Neuronal stem cell (in vitro differentiated cells): Measurements from ENCODE around the gene CERS4.
A peak's percentile ranks its signal among the peaks of the same experiment; 100 is the strongest.

Source experiments
- DNase-seq: peaks from one replicate; pipeline ENCODE4 v3.0.0-alpha.2; 2013; ENCODE audit warnings: low spot score
- H2AFZ ChIP-seq: one replicate; pipeline ENCODE4 v1.6.1; 2013; ENCODE audit warnings: mild to moderate bottlenecking, low read length, inconsistent platforms
- H2AK5ac ChIP-seq: 2 replicates; pipeline ENCODE4 v1.6.1; 2013; ENCODE audit warnings: low read depth, mild to moderate bottlenecking, inconsistent platforms, low read length, moderate library complexity, mixed read lengths
- H2BK120ac ChIP-seq: 2 replicates; pipeline ENCODE4 v1.6.1; 2013; ENCODE audit warnings: low read depth, mild to moderate bottlenecking, inconsistent platforms, low read length, moderate library complexity, mixed read lengths
- H2BK12ac ChIP-seq: one replicate; pipeline ENCODE4 v1.6.1; 2013; ENCODE audit warnings: low read length, inconsistent platforms
- H2BK15ac ChIP-seq: 2 replicates; pipeline ENCODE4 v1.6.1; 2013; ENCODE audit warnings: mild to moderate bottlenecking, low read length, inconsistent platforms, mixed read lengths
- H2BK5ac ChIP-seq: one replicate; pipeline ENCODE4 v1.6.1; 2013; ENCODE audit warnings: inconsistent platforms, mild to moderate bottlenecking, low read length, moderate library complexity
- H3K14ac ChIP-seq: one replicate; pipeline ENCODE4 v1.6.1; 2013; ENCODE audit warnings: low read length, inconsistent platforms
- H3K18ac ChIP-seq: 2 replicates; pipeline ENCODE4 v1.6.1; 2013; ENCODE audit warnings: low read length, inconsistent platforms
- H3K23ac ChIP-seq: 2 replicates; pipeline ENCODE4 v1.6.1; 2013; ENCODE audit warnings: low read depth, mild to moderate bottlenecking, mixed read lengths, low read length, inconsistent platforms; ENCODE audit not compliant: poor library complexity
- H3K27ac ChIP-seq: replicated peaks from 3 replicates; pipeline ENCODE4 v1.5.1; 2013; ENCODE audit warnings: low read length, inconsistent platforms
- H3K27me3 ChIP-seq, 3 experiments: 2 replicates each; pipeline ENCODE4 v1.6.1; 2013; ENCODE audit warnings: low read length in 3 of 3, mild to moderate bottlenecking in 2 of 3, inconsistent platforms in 1 of 3, low read depth in 1 of 3, mixed read lengths in 1 of 3, moderate library complexity in 1 of 3; ENCODE audit not compliant: control insufficient read depth in 3 of 3, insufficient read depth in 3 of 3
- H3K36me3 ChIP-seq, 2 donors: replicated peaks in 1 of 2; 2 replicates each; pipeline ENCODE4 v1.6.1; 2013; ENCODE audit warnings: low read length in 2 of 2; ENCODE audit not compliant: control insufficient read depth in 2 of 2, insufficient read depth in 2 of 2
- H3K4ac ChIP-seq: 2 replicates; pipeline ENCODE4 v1.6.1; 2013; ENCODE audit warnings: inconsistent platforms, mild to moderate bottlenecking, low read length, moderate library complexity
- H3K4me1 ChIP-seq, 2 donors: 1 replicate in 1 of 2; 2 replicates in 1 of 2; pipeline ENCODE4 v1.6.1; 2013; ENCODE audit warnings: low read length in 2 of 2, low read depth in 1 of 2; ENCODE audit not compliant: control insufficient read depth in 2 of 2, insufficient read depth in 1 of 2
- H3K4me2 ChIP-seq: one replicate; pipeline ENCODE4 v1.6.1; 2013; ENCODE audit warnings: mild to moderate bottlenecking, low read length, inconsistent platforms; ENCODE audit not compliant: insufficient read depth, poor library complexity, severe bottlenecking
- H3K4me3 ChIP-seq, 2 donors: 2 replicates each; pipeline ENCODE4 v1.5.1; 2013; ENCODE audit warnings: low read length in 2 of 2, mild to moderate bottlenecking in 2 of 2, inconsistent platforms in 1 of 2, moderate library complexity in 1 of 2
- H3K79me1 ChIP-seq: one replicate; pipeline ENCODE4 v1.6.1; 2013; ENCODE audit warnings: low read depth, mild to moderate bottlenecking, inconsistent platforms, low read length, moderate library complexity
- H3K9ac ChIP-seq: one replicate; pipeline ENCODE4 v1.6.1; 2013; ENCODE audit warnings: mild to moderate bottlenecking, low read depth, low read length, inconsistent platforms; ENCODE audit not compliant: poor library complexity
- H3K9me3 ChIP-seq, 2 donors: replicated peaks in 1 of 2; 2 replicates each; pipeline versions ENCODE3 to v1.6.1; 2013; ENCODE audit warnings: low read length in 2 of 2, mild to moderate bottlenecking in 2 of 2, inconsistent platforms in 1 of 2, low read depth in 1 of 2, mixed read lengths in 1 of 2, moderate library complexity in 1 of 2; ENCODE audit not compliant: control insufficient read depth in 2 of 2, insufficient read depth in 1 of 2
- H4K8ac ChIP-seq: one replicate; pipeline ENCODE4 v1.6.1; 2013; ENCODE audit warnings: low read depth, mild to moderate bottlenecking, inconsistent platforms, low read length, moderate library complexity
- H4K91ac ChIP-seq: one replicate; pipeline ENCODE4 v1.6.1; 2013; ENCODE audit warnings: low read length, low read depth, mild to moderate bottlenecking, inconsistent platforms; ENCODE audit not compliant: poor library complexity
- WGBS, 2 donors: extraction: QIAGEN DNeasy Blood & Tissue Kit; methylation state at CpG; one replicate each; pipeline ENCODE4 v1.1.7; 2013; ENCODE audit warnings: missing lambda C conversion rate in 2 of 2, mixed read lengths in 1 of 2; ENCODE audit not compliant: insufficient read length in 2 of 2, insufficient replicate concordance in 1 of 2; ENCODE audit errors: extremely low coverage in 2 of 2; 5-methylcytosine and 5-hydroxymethylcytosine counted together

CERS4 gene

GRCh38 chr19:8224394-8225145, 15.4 kb downstream of the CERS4 start:
- Histone ChIP-seq H3K4me1 (no peaks in the 10 kb centered on the region), H3K79me1 (peaks cover 5% of the 10 kb centered on the region), H3K9me3 (no peaks in the 10 kb centered on the region), H3K9ac (no peak overlapping the region), H3K4me3 (no peak overlapping the region), H3K4ac (no peak overlapping the region), H3K4me2 (no peak overlapping the region), H3K36me3 (peaks cover 0 to 5% of the 10 kb centered on the region in 2 donors), H3K14ac (no peak overlapping the region), H3K27me3 (no peaks in the 10 kb centered on the region), H3K23ac (peak overlapping the region; percentile 32), H2BK5ac (peak overlapping the region; percentile 39), H2AK5ac (peak overlapping the region; percentile 56), H3K18ac (peak overlapping the region; percentile 64), H3K27ac (no peak overlapping the region), H2BK15ac (no peak overlapping the region), H2BK120ac (no peak overlapping the region), H2AFZ (no peak overlapping the region), H4K8ac (no peak overlapping the region), H4K91ac (no peak overlapping the region), H2BK12ac (no peak overlapping the region)
- no CpG with 5 or more reads among the region's 23 CpGs for WGBS, 2 donors
- DNase-seq: no peak

- Histone ChIP-seq H2AFZ (no peak overlapping the region), H3K9me3 (peaks cover 0 to 5% of the 10 kb centered on the region in 2 donors), H3K9ac (no peak overlapping the region), H4K91ac (no peak overlapping the region), H3K4me3 (no peak overlapping the region), H4K8ac (no peak overlapping the region), H3K18ac (no peak overlapping the region), H2BK12ac (no peak overlapping the region), H3K27me3 (no peaks in the 10 kb centered on the region), H2BK5ac (no peak overlapping the region), H3K79me1 (no peaks in the 10 kb centered on the region), H2BK15ac (no peak overlapping the region), H3K4me2 (no peak overlapping the region), H3K27ac (no peak overlapping the region), H3K14ac (no peak overlapping the region), H3K23ac (no peak overlapping the region), H3K4me1 (no peaks in the 10 kb centered on the region), H3K36me3 (peaks cover 0 to 4% of the 10 kb centered on the region in 2 donors), H3K4ac (no peak overlapping the region), H2AK5ac (no peak overlapping the region), H2BK120ac (no peak overlapping the region)
- WGBS, 2 donors: no CpG with 5 or more reads among the region's 3 CpGs
- no peak for DNase-seq
These were observed 22.0 kb downstream of the CERS4 start for GRCh38 chr19:8231073-8231604.

GRCh38 chr19:8233370-8233769, 24.2 kb downstream of the CERS4 start:
- Histone ChIP-seq H2BK120ac (no peak overlapping the region), H2BK15ac (no peak overlapping the region), H2BK12ac (no peak overlapping the region), H4K8ac (no peak overlapping the region), H3K4me3 (no peak overlapping the region), H2AFZ (no peak overlapping the region), H4K91ac (no peak overlapping the region), H3K14ac (no peak overlapping the region), H3K4ac (no peak overlapping the region), H3K27me3 (no peaks in the 10 kb centered on the region), H3K9ac (no peak overlapping the region), H3K23ac (no peak overlapping the region), H2AK5ac (no peak overlapping the region), H3K79me1 (no peaks in the 10 kb centered on the region), H2BK5ac (no peak overlapping the region), H3K4me2 (no peak overlapping the region), H3K36me3 (peaks cover 0 to 2% of the 10 kb centered on the region in 2 donors), H3K9me3 (peaks cover 0 to 5% of the 10 kb centered on the region in 2 donors), H3K4me1 (peaks cover 0 to 5% of the 10 kb centered on the region in 2 donors), H3K27ac (no peak overlapping the region), H3K18ac (no peak overlapping the region)
- no CpG with 5 or more reads among the region's 7 CpGs for WGBS, 2 donors
- DNase-seq: no peak

GRCh38 chr19:8237026-8237425, 27.9 kb downstream of the CERS4 start:
- Histone ChIP-seq H2BK120ac (no peak overlapping the region), H3K36me3 (peaks cover 0 to 5% of the 10 kb centered on the region in 2 donors), H2AFZ (no peak overlapping the region), H3K9me3 (peaks cover 2 to 10% of the 10 kb centered on the region in 2 donors), H2AK5ac (no peak overlapping the region), H2BK12ac (no peak overlapping the region), H3K27me3 (no peaks in the 10 kb centered on the region), H2BK5ac (no peak overlapping the region), H4K91ac (no peak overlapping the region), H3K14ac (no peak overlapping the region), H3K23ac (no peak overlapping the region), H2BK15ac (no peak overlapping the region), H3K18ac (no peak overlapping the region), H3K27ac (no peak overlapping the region), H3K4ac (no peak overlapping the region), H4K8ac (no peak overlapping the region), H3K4me2 (no peak overlapping the region), H3K4me1 (peaks cover 13 to 22% of the 10 kb centered on the region in 2 donors), H3K4me3 (no peak overlapping the region), H3K79me1 (no peaks in the 10 kb centered on the region), H3K9ac (no peak overlapping the region)
- no peak for DNase-seq
- no CpG with 5 or more reads among the region's 6 CpGs for WGBS, 2 donors
